Measurements from ENCODE around the gene BOC.

GRCh38 chr3:113264283-113265131 lies 53.1 kb downstream of the BOC start:
- TF ChIP-seq POLR2AphosphoS5 (IDR thresholded peaks at IDR 0.05; ENCODE audit: low read depth, low read length) (no peak), POLR2A (IDR thresholded peaks at IDR 0.05; ENCODE audit: low read depth, low read length) (no peak)
